GM21526 (cell line): Measurements from ENCODE around the gene OR4A15.

Experiments
- ATAC-seq: cut with Tn5 transposase; IDR thresholded peaks from one replicate; pipeline ENCODE4 v1.9.1; 2021; ENCODE audit warnings: moderate library complexity; ENCODE audit not compliant: unreplicated experiment, low FRiP score

Gene OR4A15

DNA sequence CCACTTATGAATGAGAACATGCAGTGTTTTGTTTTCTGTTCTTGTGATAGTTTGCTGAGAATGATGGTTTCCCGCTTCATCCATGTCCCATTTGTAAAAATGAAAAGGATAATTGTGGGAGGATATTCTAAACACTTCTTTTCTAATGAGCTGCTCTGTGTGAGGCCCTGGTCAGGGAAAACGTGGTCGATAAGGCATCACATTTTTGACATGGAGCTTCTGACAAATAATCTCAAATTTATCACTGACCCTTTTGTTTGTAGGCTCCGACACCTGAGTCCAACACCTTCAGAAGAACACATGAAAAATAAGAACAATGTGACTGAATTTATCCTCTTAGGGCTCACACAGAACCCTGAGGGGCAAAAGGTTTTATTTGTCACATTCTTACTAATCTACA lies at the start of gene OR4A15:
Gene OR4A15, plus strand, starts transcription at position 301 of the 400 bp plus-strand sequence. Its CDS starts 0 bp downstream, at position 301.
- no peak for ATAC-seq

DNA sequence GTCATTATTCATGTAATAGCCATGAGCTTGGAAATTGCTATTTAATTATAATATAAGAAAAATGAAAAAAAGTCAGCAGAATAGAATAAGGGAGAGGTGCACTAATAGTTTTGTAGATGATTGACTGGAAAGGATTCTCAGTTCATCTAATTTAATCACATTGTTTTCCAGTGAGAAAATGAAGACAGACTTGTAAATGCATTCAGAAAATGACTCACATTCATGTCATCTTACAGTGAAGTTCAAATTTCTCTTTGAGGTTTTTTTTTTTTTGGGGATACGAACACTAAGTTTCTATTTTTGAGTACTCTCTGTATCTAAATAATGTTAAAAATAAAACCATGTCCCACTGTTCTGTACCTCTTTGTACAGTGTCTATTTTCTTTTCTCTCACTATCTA lies 43.3 kb upstream of the OR4A15 start:
- ATAC-seq = no peak

DNA sequence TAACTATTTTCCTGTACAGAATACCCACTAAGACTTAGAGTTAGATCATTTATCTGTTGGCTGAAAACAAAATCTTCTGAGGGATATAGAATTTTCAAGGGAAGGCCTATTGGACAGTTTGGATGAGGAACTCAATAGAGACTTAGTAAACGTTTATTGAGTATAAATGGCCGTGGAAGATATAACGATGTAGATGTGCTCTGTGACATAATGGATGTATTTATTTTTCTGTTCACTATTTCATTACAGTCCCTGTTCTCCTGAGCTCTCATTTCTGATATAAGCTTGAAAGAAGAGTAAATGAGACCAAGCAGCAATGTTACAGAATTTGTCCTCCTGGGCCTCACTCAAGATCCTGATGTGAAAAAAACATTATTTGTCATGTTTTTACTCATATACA lies 24.9 kb upstream of the OR4A15 start, which contains the start of gene OR4A16:
Gene OR4A16, plus strand, starts transcription at position 301 of the 400 bp plus-strand sequence. Its CDS starts 0 bp downstream, at position 301.
- ATAC-seq = no peak

DNA sequence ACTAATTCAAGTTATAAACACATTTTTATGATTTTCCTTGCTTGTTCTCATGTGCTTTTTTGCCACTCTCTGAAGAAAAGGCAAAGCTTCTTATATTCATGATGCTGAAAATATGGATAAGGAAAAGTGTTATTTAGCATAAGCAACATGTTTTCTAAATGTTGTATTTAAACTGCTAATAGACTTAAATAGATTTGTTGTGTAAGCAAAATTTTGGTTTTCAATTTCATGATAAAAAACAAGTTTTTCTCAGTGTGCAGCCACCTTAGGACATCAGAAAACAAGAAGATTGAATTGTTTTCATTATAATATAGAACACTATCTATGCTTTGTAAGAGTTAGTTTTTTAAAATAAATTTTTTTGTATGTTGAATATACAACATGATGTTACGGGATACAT lies 22.5 kb upstream of the OR4A15 start:
- no peak for ATAC-seq

DNA sequence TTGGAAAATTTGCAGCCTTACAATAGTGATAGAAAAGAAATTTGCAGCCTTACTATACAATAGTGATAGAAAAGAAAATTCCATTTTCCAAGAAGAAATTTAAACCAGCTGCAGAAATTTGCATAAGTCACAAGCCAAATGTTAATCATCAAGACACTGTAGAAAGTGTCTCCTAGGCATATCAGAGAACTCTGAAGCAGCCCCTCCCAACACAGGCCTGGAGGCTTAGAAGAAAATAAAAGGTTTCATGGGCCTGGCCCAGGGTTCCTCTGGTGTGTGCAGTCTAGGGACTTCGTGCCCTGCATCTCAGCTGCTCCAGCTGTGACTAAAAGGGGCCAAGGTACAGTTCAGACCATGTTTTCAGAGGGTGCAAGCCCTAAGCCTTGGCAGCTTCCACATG lies 18.7 kb upstream of the OR4A15 start:
- no peak for ATAC-seq

DNA sequence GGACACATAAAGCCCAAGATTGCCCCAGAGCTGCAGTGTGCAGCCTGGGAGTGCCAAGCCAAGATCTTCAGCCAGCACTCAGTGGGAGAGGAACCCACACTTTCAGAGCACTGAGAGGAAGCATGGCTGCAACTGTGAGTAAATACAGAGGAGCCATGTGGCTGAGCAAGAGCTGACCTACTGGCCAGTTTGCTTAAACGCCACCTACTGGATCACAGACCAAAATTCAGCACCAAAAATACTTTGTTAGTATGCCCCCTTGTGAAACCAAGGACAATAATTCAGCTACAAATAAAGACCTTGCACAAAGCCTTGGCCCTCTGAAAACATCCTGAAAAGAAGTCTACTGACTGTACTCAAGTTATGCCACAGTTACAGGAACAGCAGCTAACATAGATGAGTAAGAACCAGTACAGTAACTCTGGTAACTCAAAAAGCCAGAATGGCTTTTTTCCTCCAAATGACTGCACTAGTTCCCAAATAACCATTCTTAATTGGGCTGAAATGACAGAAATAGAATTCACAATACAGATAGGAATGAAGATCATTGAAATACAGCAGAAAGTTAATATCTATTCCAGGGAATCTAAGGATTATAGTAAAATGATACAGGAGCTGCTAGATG lies 10.1 kb upstream of the OR4A15 start:
- no peak for ATAC-seq

DNA sequence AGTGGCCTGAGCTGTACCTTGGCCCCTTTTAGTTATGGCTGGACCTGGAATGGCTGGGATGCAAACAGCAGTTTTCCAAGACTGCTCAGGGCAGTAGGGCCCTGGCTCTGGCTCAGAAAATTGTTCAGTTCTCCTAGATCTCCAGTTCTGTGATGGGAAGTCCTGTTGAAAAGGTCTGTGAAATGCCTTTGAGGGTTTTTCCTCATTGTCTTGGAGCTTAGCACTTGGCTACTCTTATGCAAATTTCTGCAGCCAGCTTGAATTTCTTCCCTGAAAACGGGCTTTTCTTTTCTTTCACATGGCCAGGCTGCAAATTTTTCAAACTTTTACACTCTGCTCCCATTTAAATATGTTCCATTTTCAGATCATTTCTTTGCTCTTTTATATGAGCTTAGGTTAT lies 33.2 kb downstream of the OR4A15 start:
- no peak for ATAC-seq
